H9 (cell line): ENCODE measurements around the gene PLCL1. TPM values are rescaled to one million over a fixed set of nuclear protein-coding genes. Genes with fewer than 3 reads are reported as not detected.

Source experiments
- DNase-seq: peaks from one replicate; pipeline ENCODE4 v3.0.0-alpha.2; 2017
- H2AFZ ChIP-seq: one replicate; pipeline ENCODE4 v1.6.1; 2013; ENCODE audit warnings: mild to moderate bottlenecking, low read length, control low read depth, moderate library complexity
- H2AK5ac ChIP-seq: 2 replicates; pipeline ENCODE4 v1.6.1; 2013; ENCODE audit warnings: low read length, control low read depth, mixed read lengths; ENCODE audit not compliant: insufficient read length
- H2BK120ac ChIP-seq: one replicate; pipeline ENCODE4 v1.6.1; 2013; ENCODE audit warnings: low read depth, mild to moderate bottlenecking, low read length, control low read depth, inconsistent platforms; ENCODE audit not compliant: poor library complexity, severe bottlenecking
- H2BK12ac ChIP-seq: 2 replicates; pipeline ENCODE4 v1.6.1; 2013; ENCODE audit warnings: low read length, control low read depth, mixed read lengths, low read depth; ENCODE audit not compliant: insufficient read length
- H2BK15ac ChIP-seq: 2 replicates; pipeline ENCODE4 v1.6.1; 2013; ENCODE audit warnings: low read depth, low read length, control low read depth
- H2BK20ac ChIP-seq: one replicate; pipeline ENCODE4 v1.6.1; 2013; ENCODE audit warnings: low read depth, mild to moderate bottlenecking, low read length, control low read depth, inconsistent platforms; ENCODE audit not compliant: poor library complexity, severe bottlenecking
- H2BK5ac ChIP-seq: 2 replicates; pipeline ENCODE4 v1.6.1; 2013; ENCODE audit warnings: low read length, control low read depth, mixed read lengths; ENCODE audit not compliant: insufficient read length
- H3K14ac ChIP-seq: 2 replicates; pipeline ENCODE4 v1.6.1; 2013; ENCODE audit warnings: low read length, control low read depth; ENCODE audit not compliant: insufficient read depth
- H3K18ac ChIP-seq: 2 replicates; pipeline ENCODE4 v1.6.1; 2013; ENCODE audit warnings: low read depth, mild to moderate bottlenecking, mixed read lengths, low read length, control low read depth; ENCODE audit not compliant: insufficient read length
- H3K23ac ChIP-seq: 2 replicates; pipeline ENCODE4 v1.6.1; 2013; ENCODE audit warnings: low read length, control low read depth, mixed read lengths, low read depth; ENCODE audit not compliant: insufficient read length
- H3K23me2 ChIP-seq: 2 replicates; pipeline ENCODE4 v1.6.1; 2013; ENCODE audit warnings: low read depth, mild to moderate bottlenecking, mixed read lengths, low read length, control low read depth; ENCODE audit not compliant: insufficient read length, poor library complexity, severe bottlenecking
- H3K27ac ChIP-seq: 2 replicates; pipeline ENCODE4 v1.5.1; 2013; ENCODE audit warnings: low read length, control low read depth, mixed read lengths, low read depth; ENCODE audit not compliant: insufficient read length
- H3K27me3 ChIP-seq: 2 replicates; pipeline ENCODE4 v1.6.1; 2013; ENCODE audit warnings: low read length, control low read depth, inconsistent platforms; ENCODE audit not compliant: insufficient read depth
- H3K4ac ChIP-seq: 2 replicates; pipeline ENCODE4 v1.6.1; 2013; ENCODE audit warnings: low read depth, mild to moderate bottlenecking, control low read depth, inconsistent platforms, low read length, moderate library complexity
- H3K4me1 ChIP-seq: 2 replicates; pipeline ENCODE4 v1.6.1; 2013; ENCODE audit warnings: low read length, control low read depth, inconsistent platforms; ENCODE audit not compliant: insufficient read depth
- H3K4me2 ChIP-seq: 2 replicates; pipeline ENCODE4 v1.6.1; 2013; ENCODE audit warnings: low read length, control low read depth, mixed read lengths; ENCODE audit not compliant: insufficient read length, insufficient read depth
- H3K56ac ChIP-seq: 2 replicates; pipeline ENCODE4 v1.6.1; 2013; ENCODE audit warnings: low read depth, mild to moderate bottlenecking, mixed read lengths, low read length, control low read depth; ENCODE audit not compliant: insufficient read length
- H3K79me1 ChIP-seq: 2 replicates; pipeline ENCODE4 v1.6.1; 2013; ENCODE audit warnings: low read depth, mild to moderate bottlenecking, moderate library complexity, low read length, control low read depth, inconsistent platforms; ENCODE audit not compliant: insufficient read depth, poor library complexity, severe bottlenecking
- H3K79me2 ChIP-seq: 2 replicates; pipeline ENCODE4 v1.6.1; 2013; ENCODE audit warnings: low read length, control low read depth, inconsistent platforms; ENCODE audit not compliant: insufficient read depth
- H3K9ac ChIP-seq: 2 replicates; pipeline ENCODE4 v1.6.1; 2013; ENCODE audit warnings: low read length, control low read depth, mixed read lengths; ENCODE audit not compliant: insufficient read length; ENCODE audit errors: extremely low read depth
- H3K9me3 ChIP-seq: one replicate; pipeline ENCODE4 v1.6.1; 2013; ENCODE audit warnings: low read depth, low read length, inconsistent platforms; ENCODE audit not compliant: control insufficient read depth
- H3T11ph ChIP-seq: one replicate; pipeline ENCODE4 v1.6.1; 2013; ENCODE audit warnings: mild to moderate bottlenecking, low read length, control low read depth, inconsistent platforms
- H4K20me1 ChIP-seq: one replicate; pipeline ENCODE4 v1.6.1; 2013; ENCODE audit not compliant: control insufficient read depth, insufficient read length, insufficient read depth
- H4K5ac ChIP-seq: 2 replicates; pipeline ENCODE4 v1.6.1; 2013; ENCODE audit warnings: low read depth, mild to moderate bottlenecking, mixed read lengths, low read length, control low read depth; ENCODE audit not compliant: insufficient read length
- H4K8ac ChIP-seq: replicated peaks from 2 replicates; pipeline ENCODE4 v1.6.1; 2013; ENCODE audit warnings: low read length, control low read depth, mixed read lengths, low read depth; ENCODE audit not compliant: insufficient read length
- H4K91ac ChIP-seq: 2 replicates; pipeline ENCODE4 v1.6.1; 2013; ENCODE audit warnings: low read depth, mild to moderate bottlenecking, moderate library complexity, mixed read lengths, low read length, control low read depth; ENCODE audit not compliant: insufficient read length
- H3K27ac Mint-ChIP-seq, 3 experiments: 2 replicates in 2 of 3; 3 replicates in 1 of 3; pipeline ENCODE4 v1.8.0; 2020 to 2021; ENCODE audit warnings: mixed read lengths in 3 of 3, mild to moderate bottlenecking in 1 of 3, moderate library complexity in 1 of 3
- H3K27me3 Mint-ChIP-seq: 2 replicates; pipeline ENCODE4 v1.8.0; 2021; ENCODE audit warnings: low read depth, mild to moderate bottlenecking, moderate library complexity, mixed read lengths
- H3K36me3 Mint-ChIP-seq, 3 experiments: 2 replicates in 2 of 3; 3 replicates in 1 of 3; pipeline ENCODE4 v1.8.0; 2020 to 2021; ENCODE audit warnings: low read depth in 3 of 3, mixed read lengths in 3 of 3; ENCODE audit not compliant: insufficient read depth in 1 of 3
- H3K4me1 Mint-ChIP-seq, 2 experiments: 2 replicates each; pipeline ENCODE4 v1.8.0; 2020; ENCODE audit warnings: mixed read lengths in 2 of 2
- H3K4me3 Mint-ChIP-seq, 2 experiments: 2 replicates in 1 of 2; 3 replicates in 1 of 2; pipeline ENCODE4 v1.8.0; 2020 to 2021; ENCODE audit warnings: mild to moderate bottlenecking in 2 of 2, mixed read lengths in 2 of 2, moderate library complexity in 1 of 2
- H3K9me3 Mint-ChIP-seq, 2 experiments: 2 replicates in 1 of 2; 3 replicates in 1 of 2; pipeline ENCODE4 v1.8.0; 2020; ENCODE audit warnings: mild to moderate bottlenecking in 2 of 2, mixed read lengths in 2 of 2, moderate library complexity in 1 of 2
- CTCF ChIP-seq: fragments of 200-600 bp; sonication (generic); conservative IDR thresholded peaks from 3 replicates; pipeline ENCODE4 v1.8.0; 2021; ENCODE audit warnings: antibody characterized with exemption, mild to moderate bottlenecking
- WGBS: extraction: QIAGEN DNeasy Blood & Tissue Kit; methylation state at CpG from one replicate; pipeline ENCODE4 v1.1.7; 2013; ENCODE audit warnings: missing lambda C conversion rate, low lambda C conversion rate, mixed read lengths; ENCODE audit not compliant: insufficient read length; ENCODE audit errors: extremely low coverage; 5-methylcytosine and 5-hydroxymethylcytosine counted together
- total RNA-seq: library from RNA; stranded (reverse); gene quantifications from 2 replicates; pipeline ENCODE4 v1.2.1, GENCODE V29; 2021

Gene PLCL1
- total RNA-seq, 1 experiment from 2014 or later, result 0.04 TPM

- no peaks in the 10 kb centered on the region for H3K9me3 Mint-ChIP-seq
- Histone ChIP-seq H3K23ac (no peak overlapping the region), H3K9me3 (no peaks in the 10 kb centered on the region), H2BK15ac (no peak overlapping the region), H3K23me2 (peaks cover 9% of the 10 kb centered on the region), H3K4me2 (no peak overlapping the region), H2BK5ac (no peak overlapping the region), H4K20me1 (no peaks in the 10 kb centered on the region), H3K4ac (no peak overlapping the region), H2AFZ (no peak overlapping the region), H2BK12ac (no peak overlapping the region), H3K9ac (no peak overlapping the region), H2BK120ac (no peak overlapping the region), H3K14ac (no peak overlapping the region), H4K5ac (no peak overlapping the region), H3T11ph (no peak overlapping the region), H3K18ac (no peak overlapping the region), H4K91ac (no peak overlapping the region), H3K79me1 (no peaks in the 10 kb centered on the region), H3K79me2 (no peaks in the 10 kb centered on the region; the same call in 1 of the 2 replicates), H4K8ac (no peak overlapping the region), H3K56ac (no peak overlapping the region), H2BK20ac (no peak overlapping the region), H3K27me3 (peaks cover 9% of the 10 kb centered on the region), H3K27ac (no peak overlapping the region), H2AK5ac (no peak overlapping the region), H3K4me1 (peaks cover 2% of the 10 kb centered on the region)
- peaks cover 44% of the 10 kb centered on the region for H3K27me3 Mint-ChIP-seq
- WGBS, result no CpG with 5 or more reads among the region's 5 CpGs
- TF ChIP-seq CTCF, result no peak
- no peak overlapping the region for H3K27ac Mint-ChIP-seq
- peaks cover 7 to 9% of the 10 kb centered on the region in 2 experiments for H3K4me1 Mint-ChIP-seq
- DNase-seq, result no peak
- no peak overlapping the region for H3K4me3 Mint-ChIP-seq
- H3K36me3 Mint-ChIP-seq, result no peaks in the 10 kb centered on the region
These were observed 4.7 kb downstream of the PLCL1 start for GRCh38 chr2:197809064-197809463.
